HG02571 (cell line): ENCODE data around the gene LARGE1.

Source experiments
- ATAC-seq: cut with Tn5 transposase; IDR thresholded peaks from one replicate; pipeline ENCODE4 v1.9.1; 2021; ENCODE audit warnings: mild to moderate bottlenecking, moderate library complexity; ENCODE audit not compliant: unreplicated experiment

Gene LARGE1

DNA sequence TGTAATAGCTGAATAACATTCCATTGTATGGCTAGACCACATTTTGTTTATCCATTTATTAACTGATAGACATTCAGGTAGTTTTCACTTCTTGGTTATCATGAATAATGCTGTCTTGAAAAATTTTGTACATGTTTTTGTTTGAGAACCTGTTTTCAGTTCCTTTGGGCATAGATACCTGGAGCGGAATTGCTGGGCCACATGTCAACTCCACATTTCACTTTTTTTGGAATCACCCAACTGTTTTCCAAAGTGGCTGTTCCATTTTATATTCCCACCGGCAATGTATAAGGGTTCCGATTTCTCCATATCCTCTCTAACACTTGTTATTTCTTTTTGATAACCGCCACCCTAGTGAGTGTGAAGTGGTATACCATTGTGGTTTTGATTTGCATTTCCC is 184.3 kb downstream of the LARGE1 start:
- no peak for ATAC-seq

DNA sequence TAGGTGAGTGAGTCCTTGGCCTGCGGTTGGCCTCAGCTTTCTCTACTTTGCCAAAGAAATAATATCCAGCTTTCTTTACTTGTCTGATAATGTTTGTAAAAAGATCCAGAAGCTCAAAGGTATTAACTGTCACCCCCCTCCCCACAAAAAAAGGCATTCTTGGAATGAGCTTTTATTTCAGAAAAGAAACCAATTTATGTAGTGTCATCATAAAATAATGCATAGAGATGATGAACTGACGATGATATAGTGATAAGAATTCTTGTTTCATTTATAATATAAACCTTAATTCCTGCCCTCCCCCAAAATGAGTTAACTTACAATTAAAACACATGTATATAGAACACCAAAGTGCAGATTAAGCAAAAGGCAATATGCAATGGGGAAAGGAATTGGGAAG is 191.4 kb downstream of the LARGE1 start:
- ATAC-seq: no peak

DNA sequence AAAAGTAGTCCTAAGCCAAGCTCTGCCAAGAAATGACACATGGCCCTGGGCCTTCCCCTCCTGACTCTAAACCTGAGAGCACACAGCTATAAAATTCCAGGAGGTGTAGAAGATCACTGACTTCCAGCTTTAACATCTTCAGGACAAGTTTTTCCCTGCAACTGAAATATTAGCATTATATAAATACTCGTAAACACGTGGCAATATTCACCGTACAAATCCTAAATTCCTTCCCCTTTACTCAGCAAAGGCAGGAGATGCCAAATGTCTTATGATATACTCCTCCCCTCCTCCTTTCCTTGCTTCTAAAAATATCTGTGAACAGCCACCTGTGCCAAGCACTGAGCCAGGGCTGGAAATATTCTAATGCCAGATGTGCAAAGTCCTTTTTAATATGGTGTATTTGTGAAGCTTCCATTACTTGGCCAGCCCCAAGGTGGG is 194.0 kb downstream of the LARGE1 start:
- ATAC-seq: no peak

DNA sequence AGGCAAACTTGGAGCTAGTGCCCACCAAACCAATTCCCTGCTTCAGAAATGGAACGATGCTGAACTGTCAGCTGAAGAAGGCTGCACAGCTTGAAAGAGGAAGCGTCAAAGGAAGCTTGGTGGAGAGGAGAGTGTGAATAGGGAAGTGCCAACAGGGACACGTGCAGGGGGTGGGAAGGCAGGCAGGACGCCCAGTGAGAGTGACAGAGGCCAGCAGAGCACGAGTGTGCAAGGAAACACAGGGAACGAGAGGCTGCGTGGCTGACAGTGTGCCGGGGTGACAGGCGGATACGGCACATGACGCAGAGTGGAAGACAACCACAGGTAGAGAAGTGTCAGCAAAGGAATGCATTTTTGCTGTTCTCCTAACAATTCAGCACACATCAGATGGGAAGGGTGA is 196.4 kb downstream of the LARGE1 start:
- ATAC-seq: no peak

DNA sequence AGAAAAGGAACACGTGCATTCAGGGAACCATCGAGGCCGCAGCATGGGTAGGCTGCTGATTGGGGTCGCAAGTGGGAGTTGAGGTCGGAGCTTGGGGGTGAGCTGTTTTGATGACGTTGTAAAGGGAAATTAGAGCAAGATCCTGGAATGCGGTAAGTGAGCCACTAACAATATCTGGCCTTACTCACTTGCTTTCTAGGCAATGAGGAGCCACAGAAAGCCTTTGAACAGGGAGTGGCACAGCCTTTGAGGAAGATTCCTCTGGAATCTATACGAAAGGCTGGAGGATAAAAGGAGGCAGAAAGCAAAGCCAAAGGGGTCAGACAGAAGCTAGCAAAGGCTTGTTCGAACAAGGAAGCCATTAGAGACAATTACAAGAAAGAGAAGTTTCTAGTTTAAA is 197.5 kb downstream of the LARGE1 start:
- no peak for ATAC-seq

DNA sequence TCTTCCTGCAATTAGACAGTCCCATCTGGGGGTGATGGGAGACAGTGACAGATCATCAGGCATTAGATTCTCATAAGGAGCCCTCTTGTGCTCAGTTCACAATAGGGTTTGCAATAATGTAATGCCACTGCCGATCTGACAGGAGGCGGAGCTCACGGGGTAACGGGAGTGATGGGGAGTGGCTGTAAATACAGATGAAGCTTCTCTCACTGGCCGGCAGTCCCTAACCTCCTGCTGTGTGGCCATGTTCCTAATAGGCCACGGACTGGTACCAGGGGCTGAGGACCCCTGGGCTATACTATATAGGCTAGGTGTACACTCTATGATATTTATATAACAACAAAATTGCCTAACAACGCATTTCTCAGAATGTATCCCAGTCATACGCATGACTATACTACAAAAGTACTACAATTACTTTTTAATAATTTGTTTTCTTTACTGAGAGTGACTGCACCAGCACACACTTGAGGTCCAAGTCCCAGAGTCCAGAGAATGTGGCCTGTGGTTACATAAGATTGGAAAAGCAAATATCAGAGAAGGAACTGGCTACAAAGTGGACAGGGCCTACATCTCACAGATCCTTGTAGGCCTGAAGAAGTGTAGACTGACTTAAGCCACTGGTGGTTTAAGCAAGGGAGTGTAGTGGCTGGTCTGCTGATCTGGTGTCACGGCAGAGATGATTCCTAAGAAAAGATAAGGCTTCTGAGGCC is 200.0 kb downstream of the LARGE1 start:
- ATAC-seq: no peak

DNA sequence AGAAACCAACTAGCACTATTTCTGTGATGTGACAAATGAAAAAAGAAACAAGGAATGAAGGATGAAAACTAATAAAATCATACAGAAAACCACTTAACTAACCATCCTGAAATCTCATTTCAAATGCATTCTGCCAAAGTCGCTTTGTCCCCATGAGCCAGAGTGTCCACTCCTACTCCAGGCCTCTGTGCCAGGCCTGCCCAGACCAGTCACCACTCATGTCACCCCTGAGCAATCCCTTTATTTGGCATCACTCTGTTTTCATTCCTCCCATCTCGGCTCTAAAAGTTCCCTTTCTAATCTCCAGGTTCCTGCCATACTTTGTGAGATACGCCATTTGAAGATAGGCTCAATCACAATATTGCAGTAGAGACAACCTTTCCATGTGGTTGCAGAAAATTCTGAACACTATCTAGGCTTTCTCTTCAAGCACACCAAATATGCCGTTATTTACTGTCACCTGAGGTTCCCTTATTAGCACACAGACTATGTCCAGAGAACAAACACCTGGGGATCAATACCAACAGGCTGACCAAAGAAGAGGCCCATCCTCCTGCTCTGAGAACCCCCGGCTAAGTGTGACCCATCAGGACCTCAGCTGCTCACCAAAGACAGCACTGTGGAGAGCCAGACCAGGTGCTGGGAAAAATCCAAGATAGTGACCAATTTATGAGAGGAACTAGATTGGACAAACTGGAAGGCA is 202.4 kb downstream of the LARGE1 start:
- ATAC-seq: no peak

DNA sequence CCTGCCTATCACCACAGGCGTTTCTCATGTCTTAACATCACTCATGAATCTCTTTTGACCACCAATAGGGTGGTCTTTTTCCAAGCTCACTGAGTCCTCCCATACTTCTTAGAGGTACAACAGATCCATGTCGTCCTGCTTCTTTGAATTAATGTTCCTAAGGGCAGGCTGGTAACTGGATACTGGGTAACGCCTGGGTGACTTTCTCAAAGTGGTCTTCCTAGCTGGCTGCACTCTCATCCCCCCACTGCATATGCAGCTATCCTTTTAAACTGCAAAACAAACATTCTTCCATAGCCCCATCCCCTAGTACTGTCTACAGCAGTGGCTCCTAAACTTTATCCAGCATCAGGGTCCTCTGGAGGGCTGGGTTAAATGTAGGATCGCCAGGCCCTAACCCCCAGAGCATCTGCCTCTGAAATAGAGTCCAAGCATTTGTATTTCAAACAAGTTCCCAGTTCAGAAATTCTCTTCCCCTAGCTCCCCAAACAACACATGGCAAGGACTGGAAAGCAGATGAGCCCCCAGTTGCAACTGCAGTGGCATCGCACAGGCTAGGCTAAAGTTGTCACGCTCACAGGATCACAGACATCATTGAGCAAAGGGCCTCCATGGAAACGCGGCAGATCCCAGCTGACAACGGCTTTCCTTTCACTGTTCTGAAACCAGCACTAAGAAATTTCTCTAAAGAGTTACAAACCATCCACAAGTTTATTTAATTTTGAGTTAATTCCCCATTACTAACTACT is 204.9 kb downstream of the LARGE1 start:
- ATAC-seq: no peak

DNA sequence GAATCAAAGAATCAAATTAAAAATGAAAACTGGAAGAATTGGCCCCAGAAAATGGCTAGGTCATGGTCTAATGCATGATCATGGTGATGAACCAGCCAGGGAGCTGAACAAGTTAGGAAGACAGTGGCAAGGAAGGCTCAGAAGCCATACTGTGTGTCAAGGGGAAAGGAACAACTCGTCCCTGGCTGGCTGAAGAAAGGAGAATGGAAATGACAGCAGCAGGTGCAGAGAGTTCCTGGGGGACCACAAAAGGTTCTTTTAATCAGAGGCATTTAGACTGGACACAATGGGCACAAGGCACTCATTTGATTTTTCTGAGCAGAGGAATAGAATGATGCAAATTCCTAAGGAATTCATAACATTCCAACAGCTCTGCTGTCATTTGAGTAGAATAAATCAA is 209.9 kb downstream of the LARGE1 start:
- ATAC-seq: no peak

DNA sequence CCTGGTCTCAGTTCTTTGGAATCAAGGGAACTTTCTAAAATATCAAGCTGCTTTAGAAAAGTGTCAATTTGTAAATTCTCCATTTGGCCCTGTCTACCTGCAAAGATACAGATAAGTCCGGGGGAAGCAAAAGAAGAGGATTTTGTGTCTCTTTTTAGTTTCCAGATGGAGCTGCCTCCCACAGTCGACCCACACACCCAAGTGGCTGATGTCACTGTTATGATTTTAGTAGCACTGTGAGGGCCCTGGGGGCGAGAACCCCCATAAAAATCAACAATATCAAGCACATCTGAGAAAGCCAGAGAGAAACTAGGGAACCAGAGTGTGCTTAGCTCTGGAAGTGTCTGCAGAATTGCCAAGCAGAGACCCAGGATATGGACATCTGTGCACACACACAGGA is 212.7 kb downstream of the LARGE1 start:
- no peak for ATAC-seq

DNA sequence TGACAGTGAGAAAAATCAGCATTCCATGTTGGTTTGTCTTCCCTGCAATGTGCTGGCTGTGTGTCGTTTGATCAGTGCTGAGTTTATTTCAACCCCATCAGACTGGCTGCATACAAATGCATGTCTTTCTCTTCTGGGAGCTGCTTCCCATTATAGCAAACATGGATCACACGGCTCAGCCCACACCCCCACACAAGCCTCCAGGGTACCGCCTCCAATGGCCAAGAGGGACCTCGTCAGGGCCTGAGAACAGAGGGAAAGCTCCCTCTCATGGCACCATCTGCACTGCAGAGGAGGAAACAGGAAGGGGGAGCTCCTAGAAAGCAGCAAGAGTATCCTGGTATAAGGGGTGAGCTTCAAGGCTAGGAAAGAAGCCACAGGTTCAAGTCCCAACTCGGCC is 214.2 kb downstream of the LARGE1 start:
- no peak for ATAC-seq

DNA sequence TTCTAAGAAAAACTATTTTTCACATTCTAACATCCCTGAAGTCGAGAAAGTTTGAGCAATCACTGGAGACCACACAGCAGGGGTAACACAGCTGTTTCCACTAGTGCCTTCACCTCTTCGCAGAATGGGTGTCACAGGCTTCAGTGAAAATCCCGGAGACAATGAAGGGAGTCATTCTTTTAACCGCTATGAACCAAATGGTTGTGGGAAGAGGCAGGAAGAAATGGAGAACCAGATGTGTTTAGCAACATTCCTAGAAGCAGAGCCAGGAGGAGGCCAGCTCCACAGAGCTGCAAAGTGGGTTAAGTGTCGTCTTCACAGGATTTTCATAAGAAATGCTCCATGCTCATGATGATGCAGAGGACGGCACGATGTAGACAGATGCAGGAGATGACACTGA is 221.1 kb downstream of the LARGE1 start:
- ATAC-seq: no peak

DNA sequence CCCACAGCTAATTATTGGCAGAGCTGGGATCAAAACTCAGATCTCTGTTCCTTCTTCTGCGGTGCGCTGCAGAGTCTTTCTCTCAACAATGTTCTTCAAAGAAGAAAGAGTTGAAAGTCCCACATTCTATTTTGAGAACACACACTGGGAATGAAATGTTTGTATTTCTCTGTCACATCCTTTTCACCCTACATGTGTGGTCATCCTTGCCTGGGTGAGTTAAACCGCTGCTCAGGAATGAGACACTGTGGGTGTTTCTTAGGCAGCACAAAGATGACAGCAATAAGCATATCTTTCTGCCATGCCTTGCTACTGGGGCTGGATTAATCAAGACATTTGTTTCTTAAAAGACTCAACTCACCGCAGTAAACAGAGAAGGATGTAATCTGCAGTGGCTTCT is 222.6 kb downstream of the LARGE1 start:
- ATAC-seq: no peak

DNA sequence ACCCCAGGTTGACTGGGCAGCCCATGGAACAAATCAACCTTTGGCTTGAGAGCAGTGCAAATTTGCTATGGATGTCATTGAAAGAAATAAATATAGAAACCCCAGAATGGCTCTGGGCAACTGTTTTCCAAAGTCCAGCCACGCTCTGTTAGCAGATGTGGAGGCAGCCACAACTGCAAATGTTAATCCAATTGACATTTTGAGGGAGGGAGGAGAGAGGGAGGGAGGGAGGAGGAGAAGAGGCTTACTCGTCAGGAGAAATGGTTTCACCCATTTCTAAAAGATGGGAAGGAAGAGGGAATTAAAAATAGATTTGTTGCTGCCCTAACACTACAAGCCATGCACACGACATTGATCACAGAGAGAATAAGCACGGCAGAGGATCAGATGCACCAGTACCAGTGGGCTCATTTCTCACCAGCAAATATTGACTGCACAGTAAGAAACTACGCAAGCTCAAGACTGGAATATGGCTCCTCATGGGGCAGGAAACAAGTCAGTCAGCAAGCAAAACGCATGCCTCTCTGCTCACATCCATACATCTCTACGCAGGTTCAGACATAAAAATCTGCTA is 229.1 kb downstream of the LARGE1 start:
- ATAC-seq: no peak

DNA sequence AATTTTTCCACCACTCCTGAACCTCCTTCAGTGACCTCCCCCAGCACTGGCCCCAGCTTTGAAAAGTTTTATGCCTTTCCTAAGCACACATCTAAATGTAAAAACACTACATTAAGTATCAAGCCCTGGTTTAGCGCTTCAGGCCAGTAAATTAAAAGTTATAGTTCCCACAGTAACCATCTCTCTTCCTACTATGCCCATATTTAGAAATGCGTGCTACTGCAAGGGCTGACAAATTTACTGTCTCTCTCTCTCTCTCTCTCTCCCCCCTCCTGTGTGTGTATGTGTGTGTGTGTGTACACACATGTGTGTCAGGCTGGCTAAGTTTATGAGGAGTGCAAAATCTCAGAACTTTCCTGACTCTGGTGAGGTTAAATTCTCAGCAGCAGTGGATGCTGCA is 231.4 kb downstream of the LARGE1 start:
- no peak for ATAC-seq

DNA sequence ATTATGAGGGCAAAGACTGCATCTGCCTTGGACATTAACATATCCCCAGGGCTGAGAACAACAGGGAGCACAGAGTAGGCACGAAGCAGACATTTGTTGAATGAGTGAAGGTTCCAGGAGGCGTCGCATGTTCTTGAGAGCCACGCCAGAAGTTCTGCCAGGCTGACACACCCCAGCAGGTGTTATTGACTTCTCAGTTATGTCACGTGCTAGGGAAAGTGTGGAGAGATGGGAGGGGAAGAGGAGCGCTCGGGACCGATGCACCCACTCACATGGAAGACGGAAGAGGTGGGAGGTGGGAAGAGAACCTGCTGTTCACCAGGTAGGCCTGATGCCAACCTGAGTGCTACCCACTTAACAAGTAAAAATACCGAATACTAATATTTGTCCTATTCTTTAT is 232.8 kb downstream of the LARGE1 start:
- ATAC-seq: no peak

DNA sequence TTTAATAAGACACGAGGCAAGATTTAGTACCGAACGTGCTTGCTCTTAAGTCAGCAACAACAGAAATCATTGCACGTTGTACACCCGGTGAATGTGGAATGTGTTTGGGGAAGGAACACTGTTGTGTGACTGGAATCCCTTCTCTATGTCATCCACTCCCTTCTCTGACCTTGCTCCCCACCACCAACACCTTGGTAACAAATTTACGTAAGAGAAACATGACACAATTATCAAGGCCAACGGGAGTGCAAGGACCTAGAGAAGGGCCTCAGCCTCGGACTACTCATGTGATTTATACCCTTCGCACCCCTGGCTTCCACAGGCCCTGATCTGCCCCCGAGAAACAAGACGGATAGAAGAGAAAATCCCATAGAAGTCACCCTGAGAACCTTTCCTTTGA is 236.2 kb downstream of the LARGE1 start:
- no peak for ATAC-seq

DNA sequence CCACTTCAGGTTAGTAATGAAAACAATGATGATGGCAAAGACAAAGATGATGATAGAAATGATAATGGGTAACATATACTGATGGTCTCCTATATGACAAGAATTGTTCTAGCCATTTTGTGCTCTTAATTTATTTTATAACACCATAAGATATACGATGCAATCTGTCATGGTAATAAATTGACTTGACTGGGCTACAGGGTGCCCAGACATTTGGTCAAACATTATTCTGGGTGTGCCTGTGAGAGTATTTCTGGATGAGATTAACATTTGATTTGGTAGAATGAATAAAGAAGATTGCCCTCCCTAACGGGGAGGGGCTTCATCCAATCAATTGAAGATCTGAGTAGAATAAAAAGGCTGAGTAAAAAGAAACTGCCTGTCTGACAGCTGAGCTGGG is 237.3 kb downstream of the LARGE1 start:
- ATAC-seq: no peak

DNA sequence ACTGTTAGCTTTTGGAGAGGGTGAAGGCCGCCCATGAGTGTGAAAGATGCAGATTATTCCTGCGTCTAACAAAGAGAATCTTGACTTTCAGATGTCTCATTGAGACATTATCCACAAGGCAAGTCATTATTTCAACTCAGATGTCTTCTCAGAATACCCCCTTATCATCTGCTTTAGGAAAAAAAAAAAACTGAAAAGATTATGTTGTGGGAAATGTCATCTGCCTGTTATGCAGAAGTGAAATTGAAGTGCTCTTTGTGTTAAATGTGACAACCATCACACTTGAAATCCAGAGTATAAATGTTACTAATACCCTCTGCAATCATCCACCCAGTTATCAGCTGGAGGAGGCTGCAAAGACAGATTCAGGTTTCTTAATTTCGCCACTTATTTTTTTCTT is 239.6 kb downstream of the LARGE1 start:
- ATAC-seq: no peak

DNA sequence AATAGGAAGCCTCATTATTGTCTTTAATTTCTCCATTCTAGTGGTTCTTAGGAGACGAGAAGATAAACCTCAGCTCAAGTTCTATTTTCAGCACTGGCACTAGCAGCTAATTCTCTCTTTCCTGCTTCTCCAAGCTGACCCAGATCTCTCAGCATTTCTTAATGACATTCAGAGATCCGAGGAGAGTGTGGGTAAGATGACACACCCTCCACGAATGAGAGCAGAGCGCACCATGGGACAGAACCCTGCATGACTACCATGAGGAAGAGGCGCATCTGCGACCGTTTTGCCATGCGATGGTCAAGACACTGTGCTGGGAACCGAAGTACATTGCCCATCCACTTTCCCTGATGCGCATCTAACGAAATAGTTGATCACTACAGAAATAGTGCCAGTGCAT is 241.8 kb downstream of the LARGE1 start:
- no peak for ATAC-seq

DNA sequence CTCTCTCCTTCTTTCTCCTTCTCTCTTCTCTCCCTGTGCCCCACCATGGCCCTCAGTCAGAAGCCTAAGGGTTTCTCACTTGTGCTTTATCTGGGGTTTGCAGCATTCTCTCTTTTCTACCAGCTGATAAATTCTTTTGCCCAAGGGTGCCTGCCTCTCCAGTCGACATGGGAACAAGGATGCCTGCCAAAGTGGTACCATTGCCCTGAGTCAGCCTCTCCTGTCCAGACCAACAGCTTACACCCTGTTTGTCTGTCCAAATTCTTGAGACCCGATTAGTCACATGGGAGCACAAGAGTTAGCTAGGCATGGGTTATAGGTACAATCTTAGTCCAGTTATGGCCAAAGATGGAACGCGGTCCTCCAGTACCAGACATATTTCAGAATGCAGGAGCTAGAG is 242.7 kb downstream of the LARGE1 start:
- no peak for ATAC-seq

DNA sequence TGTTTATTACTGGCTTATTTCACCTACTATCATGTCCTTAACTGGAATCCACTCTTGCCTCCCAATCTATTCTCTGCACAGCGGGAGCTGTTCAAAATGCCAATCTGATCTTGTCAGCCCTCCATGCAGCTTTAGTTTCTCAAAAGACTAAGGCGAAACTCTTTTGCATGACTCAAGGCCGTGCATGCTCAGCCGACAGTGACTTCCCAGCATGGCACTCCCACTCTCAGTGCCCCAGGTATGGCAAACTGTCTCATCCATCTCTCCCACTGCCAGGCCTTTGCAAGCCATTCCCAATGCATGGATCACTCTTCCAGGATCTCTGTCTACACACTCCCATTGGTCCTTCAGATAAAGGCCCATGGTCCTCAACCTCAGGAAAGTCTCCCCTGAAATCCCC is 245.9 kb downstream of the LARGE1 start:
- no peak for ATAC-seq
